GM18519 (cell line): Measurements from ENCODE around the gene PPM1J.
"Not testable (repeated sequence)": the region's sequence is repeated elsewhere in the genome, so short reads cannot be mapped to it uniquely, and the experiment has no call there.

Source experiments
- ATAC-seq: cut with Tn5 transposase; IDR thresholded peaks from one replicate; pipeline ENCODE4 v1.9.1; 2021; ENCODE audit warnings: mild to moderate bottlenecking, moderate library complexity; ENCODE audit not compliant: unreplicated experiment, low FRiP score

PPM1J gene

DNA sequence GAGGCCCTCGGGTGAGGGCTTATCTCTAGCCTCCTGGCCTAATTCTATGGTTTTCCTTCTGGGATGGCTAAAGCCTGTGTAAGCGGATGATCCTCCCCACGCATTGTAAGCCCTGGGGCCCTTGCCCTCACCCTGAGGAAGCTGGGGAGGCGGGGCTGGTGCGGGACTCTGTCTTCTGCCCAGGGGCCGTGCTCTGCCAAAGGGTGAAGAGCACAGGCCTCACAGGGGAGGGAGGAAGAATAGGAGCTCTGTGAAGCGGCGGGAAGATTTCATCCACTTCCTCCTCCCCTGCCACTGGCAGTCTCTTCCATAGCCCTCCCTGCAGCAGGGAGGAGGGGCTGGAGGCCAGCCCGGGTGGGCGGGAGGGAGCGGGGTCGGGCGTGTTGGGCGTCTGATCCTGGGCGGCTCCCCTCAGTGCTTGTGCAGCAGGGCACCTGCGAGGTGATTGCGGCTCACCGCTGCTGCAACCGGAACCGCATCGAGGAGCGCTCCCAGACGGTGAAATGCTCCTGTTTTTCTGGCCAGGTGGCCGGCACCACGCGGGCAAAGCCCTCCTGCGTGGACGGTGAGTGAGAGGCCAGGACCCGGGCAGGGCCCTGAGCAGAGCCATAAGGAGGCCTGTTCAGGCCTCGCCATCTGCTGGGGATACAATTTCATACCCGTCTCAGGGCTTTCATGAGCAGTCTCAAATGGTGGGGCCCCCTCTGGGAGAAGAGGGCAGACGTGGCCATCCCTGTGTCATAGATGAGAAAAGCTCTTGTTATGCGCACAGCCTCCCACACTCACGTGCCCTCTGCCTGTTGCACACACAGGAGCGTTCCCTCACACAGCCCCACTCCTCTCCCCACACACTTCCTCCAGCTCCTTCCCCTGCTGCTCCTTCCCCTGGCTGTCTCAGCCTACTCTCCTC is 7.7 kb upstream of the PPM1J start:
- ATAC-seq = no peak

DNA sequence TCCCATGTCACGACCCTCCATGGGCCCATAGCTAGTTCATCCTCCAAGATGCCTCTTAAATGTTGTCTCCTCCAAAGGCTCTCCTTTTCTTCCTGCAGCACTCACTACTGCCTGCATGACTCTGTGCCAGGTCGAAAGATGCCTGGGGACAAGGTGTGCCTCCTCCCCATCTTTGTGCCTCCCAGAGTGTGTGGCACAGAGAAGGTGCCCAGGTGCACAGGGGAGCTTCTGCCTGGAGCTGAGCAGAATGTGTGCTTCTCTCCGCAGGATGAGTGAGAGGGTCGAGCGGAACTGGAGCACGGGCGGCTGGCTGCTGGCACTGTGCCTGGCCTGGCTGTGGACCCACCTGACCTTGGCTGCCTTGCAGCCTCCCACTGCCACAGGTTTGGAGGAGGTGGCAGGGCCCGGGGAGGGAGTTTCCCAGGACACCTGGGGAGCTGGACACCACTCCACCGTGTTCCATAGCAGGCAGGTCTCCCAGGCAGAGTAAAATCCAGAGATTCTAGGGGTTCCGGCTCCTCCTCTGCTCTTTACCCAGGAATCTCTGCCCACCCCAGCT is 6.9 kb upstream of the PPM1J start:
- ATAC-seq = no peak

DNA sequence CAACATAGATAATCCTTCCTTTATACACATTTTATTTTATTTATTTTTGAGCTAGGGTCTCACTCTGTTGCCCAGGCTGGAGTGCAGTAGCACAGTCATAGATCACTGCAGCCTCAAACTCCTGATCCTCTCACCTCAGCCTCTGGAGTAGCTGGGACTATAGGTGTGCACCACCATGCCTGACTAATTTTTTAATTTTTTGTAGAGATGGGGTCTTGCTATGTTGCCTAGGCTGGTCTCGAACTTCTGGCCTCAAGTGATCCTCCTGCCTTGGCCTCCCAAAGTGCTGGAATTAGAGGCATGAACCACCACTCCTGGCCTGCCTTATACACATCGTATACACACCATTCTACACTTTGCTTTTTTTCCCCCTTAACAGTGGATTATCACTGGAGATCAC is 6.2 kb upstream of the PPM1J start:
- not testable (repeated sequence) for ATAC-seq

DNA sequence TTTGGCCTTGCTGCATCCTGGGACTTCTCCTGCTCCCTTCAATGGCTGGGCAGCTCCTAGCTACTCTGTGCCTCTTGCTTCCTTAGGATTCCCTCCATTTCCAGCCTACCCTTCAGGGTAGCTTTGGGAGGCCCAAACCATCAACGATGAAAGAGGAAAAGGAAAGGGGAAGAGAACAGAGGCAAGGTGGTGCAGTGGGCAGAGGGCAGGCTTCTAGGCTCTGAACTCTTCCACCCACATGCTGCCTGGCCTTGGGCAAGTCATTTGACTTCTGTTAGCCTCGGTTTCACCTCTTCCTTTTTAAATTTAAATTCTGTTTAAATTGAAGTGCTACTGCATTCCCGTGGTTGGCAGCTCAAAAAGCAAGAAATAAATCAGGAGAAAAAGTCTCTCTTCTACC is 5.7 kb upstream of the PPM1J start:
- no peak for ATAC-seq

DNA sequence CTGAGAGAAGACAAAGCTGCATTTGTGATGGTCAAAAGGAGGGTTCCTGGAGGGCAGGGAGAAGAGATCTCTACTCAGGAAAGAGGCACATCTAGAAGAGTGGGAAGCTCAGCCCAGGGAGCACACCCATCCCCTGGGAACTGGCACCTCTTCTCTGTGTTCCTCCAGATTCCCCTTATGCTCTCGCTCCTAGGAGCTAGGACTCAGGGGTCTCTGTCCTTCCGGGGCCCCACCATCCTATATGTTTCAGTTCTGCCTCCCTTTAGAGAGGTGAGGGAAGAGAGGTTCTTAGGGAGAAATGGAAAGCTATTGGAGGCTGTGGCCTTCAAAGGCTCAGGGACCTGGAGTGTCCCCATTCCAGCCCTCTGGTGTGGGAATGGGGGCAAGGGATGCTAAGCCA is 4.6 kb upstream of the PPM1J start:
- no peak for ATAC-seq

DNA sequence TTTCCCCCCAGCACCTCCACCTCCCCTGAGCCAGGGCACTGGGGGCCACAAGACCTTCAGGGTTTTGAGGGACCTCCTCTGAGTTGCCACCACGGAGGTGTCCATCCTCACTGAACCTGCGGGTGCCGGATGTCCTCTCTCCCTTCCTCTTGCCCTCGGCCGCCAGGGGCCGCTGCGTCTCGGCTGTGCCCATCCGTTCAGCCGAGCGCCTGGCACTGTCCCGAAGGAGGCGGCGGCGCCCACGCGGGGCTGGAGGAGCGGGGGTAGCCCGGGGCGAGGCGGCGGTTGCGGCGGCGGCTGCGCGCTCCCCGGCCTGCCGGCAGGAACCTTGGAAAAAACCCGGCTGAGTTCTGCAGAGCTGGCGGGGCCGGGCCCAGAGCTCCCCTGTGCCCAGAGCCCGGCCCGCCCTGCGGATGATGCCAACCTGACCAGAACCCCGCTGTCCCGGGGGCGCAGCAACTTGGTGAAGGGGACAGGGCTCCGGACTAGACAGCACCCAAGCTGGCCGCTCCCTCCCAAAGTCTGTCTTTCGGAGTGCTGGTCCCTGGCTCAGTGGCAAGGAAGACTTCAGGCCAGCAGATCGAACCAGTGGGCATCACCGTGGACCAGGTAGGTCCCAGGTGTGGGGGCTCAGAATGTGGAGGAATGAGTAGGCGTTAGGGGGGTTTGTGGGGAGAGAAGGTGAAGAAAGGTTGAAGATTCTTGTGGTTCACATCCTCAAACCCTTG is 3.7 kb upstream of the PPM1J start:
- no peak for ATAC-seq

DNA sequence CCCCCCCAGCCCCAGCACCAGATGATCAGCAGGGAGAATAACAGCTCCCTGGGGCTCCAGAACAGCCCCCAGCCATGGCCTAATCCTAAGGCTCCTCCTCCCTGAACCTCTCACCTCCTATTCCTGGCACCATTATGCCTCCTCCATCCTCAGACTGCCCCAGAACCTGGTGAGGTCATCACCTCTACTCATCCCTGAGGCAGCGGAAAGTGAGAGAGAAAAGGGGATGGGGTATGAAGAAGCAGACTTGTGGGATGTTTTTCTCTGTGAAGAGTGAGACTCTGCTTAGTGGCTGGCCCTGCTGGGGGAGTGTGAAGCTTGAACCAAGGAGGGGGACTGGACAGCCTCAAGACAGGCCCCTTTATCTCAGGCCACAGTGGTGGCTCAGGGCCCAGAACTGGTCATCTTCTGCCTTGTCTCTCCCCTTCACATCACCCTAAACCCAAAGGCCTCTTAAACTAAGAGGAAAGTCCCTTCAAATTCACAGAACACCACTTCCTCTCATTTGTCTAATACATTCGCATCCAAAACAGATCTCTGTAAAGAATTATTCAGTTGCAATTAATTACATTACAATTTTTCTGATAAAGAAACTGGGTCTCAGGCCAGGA is 2.2 kb upstream of the PPM1J start:
- no peak for ATAC-seq

DNA sequence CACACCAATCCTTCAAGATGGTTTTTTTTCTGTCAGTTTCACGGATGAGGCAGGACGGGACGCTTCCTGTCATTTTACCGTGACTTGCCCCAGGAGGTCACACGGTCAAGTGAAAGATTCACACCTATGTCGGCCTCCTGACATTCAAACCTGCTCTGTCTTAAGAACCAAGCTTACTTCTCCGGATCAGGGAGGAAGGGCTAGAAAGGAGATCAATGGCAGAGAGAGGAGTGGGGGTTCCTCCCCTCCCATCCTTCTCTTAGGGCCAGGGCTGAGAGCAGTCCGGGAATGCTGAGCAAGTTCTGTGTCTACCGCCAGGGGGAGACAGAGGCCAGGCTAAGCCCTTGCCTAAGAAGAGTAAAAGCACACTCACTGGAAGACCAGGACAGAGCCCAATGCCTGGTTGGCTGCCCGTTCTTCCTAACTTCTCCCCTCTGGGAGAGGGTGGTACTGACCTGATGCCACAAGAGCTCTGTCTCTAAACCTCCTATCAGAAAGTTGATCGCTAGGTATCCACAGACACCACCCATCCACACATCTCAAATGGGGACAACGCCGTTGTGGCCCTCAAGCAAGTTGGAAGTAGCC is 1.1 kb upstream of the PPM1J start:
- no peak for ATAC-seq

DNA sequence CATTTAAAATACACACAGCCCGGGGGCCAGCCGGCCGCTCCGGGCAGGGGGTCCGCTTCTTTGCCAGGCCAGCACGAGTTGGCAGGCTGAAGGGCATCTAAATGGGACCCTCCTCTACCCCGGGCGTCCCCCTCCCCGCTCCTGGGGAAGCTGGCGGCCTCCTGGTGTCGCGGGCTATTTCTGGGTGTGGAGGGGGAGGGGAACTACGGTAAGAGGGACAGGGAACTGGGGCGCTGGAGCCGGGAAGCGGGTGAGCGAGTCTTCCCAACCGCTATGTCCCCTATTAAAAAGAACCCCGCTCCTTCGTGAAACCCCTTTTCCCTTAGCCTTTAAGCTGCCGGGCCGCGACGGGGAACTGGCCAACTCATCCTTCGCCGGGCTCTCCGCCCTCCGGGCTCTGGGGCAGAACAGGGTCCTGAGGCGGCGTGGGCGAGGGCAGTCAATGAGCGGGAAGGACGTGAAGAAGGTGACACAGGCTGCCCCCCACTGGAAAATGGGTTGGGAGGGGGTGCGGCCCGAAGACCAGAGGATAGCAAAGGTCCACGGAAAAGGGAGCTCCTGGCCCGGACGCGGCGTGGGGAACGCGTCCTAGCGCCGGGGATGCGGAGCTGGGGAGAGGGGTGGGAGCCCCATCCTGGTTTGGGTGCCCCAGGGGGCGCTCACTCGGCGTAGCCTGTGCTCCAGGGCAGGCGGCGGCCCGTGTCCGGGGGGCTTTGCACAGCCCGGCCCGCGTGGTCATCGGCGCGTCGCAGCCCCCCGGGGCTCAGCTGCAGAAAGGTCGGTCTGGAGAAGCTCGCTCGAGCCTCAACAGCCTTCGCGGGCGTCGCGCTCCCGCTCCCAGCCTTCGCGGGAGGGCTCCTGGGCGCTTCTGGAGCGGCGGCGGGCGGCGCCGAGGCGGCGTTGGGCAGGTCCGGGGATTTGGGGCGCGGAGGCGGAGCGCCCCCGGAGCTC is 544 bp downstream of the PPM1J start:
- no peak for ATAC-seq

DNA sequence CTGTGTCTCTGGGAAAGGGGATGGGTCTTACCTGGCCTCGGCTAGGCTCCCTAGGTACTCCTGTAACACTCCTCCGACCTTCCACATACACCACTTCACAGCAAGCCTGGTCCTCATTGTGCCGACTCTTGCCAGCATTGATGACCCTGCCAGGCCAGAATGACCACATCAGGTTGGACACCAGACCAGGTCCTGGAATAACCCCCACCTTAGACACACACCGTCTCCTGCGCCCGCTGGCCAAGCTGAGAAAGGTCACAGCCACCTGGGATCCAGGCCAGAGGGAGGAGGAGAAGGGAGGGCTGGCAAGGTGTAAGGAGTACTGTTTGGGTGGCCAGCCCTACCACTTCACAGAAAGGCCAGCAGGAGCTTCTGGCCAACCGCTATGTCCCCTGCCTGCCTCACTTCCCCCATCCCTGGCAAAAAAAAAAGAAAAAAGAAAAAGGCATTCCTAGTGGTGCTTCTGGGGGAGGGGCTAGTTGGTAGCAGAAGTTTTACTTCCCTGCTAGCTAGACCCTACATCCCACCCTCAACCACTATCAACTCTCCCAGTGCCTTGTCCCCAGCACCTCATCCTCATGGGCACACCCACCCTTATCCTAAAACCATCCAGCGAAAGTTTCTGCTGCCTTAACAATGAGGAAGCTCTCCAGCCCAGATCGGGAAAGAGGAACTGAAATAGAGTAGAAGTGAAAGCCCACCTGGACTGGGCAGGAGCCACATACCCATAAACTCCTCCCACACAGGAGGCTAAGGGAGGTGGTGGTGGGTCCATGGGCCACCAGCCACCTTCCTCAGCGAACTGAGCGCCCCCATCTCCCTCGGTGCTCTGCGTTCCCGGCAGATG is 1.4 kb downstream of the PPM1J start:
- ATAC-seq = no peak

DNA sequence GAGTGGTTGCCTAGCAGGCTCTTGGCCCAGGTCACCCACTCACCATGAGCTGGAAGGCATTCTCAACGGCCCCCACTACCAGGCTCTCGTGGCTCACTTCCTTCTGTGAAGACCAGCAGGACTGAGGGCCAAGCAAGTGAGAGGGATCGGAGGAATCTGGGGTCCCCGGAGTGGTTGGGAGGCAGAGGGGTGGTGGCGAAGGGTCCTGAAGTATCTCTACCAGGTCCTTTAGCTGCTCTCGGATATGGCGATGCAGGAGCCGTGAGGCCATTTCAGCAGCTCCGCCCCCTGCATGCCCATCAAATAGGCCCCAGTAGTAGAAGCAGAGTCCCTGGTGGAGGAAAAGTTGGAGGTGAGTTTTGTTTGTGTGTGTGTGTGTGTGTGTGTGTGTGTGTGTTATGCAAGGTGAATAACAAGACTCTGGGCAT is 2.4 kb downstream of the PPM1J start:
- no peak for ATAC-seq

DNA sequence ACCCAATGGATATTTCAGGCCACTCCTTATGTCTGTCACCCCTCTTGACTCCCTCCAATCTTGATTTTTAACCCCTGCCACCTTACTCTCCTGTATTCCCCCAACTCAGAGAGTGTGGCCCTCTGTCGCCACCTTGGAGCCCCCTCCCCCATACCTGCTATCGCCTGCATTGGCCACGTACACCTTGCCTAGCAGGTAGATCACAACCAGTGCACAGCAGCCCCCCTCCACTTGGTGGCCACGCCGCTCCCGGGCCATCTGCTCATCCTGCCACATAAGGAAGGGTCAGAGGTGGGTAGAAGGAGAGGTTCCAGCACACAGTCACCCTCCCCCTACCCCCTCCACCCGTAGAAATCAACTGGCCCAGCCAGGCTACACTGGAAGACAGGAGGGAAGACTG is 2.9 kb downstream of the PPM1J start:
- no peak for ATAC-seq

DNA sequence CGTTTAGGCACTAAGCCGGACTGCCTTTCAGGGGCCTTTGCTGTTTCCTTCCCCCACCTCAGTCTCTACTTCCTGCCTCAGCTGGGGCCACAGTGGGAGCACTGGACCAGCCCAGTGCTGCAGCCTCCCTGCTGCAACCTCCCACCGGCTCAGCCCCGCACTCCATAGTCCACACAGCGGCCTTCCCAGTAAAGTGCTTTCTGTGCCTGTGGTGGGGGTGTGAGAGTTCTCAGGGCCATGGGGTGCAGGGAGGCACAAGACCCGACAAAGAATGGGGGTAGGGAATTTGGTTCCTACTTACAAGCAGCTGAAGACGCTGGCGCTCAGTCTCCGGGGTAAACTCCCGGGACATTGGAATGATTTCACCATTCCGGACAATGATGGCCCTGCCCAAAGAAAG is 3.5 kb downstream of the PPM1J start:
- no peak for ATAC-seq

DNA sequence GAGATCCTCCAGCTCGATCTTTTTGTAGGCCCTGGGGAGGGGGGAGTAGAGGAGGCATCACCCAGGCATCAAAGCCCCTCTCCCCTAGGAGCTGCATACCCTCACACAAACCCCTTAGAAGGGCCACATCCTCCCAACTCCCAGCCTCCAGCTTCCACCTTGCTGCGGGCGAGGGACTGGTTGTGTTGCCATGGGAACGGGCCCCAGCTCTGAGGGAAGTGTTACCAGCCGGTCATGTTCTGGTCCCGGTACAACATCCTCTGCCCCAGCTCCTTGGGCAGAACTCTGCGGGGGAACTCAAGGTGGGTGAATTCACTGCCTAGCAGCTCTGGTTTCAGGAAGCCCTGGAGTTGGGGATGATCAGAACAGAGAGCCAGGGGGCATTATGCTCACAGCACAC is 4.1 kb downstream of the PPM1J start:
- ATAC-seq = no peak

DNA sequence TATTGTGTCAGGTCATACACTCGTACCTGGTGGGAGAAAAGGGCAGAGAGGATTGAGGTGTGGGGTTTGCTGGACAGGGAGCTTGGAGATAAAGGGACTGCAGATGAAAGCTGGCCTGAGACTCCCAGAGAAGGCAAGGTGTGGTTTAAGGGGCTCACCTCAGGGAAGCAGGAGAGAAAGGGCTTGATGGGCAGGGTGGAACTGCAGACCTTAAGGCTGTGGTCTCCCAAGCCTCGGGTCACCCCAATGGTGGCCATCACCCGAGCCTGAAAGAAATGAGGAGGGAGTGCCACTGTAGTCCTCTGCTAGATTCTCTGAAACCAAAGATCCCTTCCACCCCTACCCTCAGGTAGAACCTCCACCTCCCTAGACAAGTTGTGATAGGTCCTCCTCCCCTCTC is 4.5 kb downstream of the PPM1J start:
- no peak for ATAC-seq

DNA sequence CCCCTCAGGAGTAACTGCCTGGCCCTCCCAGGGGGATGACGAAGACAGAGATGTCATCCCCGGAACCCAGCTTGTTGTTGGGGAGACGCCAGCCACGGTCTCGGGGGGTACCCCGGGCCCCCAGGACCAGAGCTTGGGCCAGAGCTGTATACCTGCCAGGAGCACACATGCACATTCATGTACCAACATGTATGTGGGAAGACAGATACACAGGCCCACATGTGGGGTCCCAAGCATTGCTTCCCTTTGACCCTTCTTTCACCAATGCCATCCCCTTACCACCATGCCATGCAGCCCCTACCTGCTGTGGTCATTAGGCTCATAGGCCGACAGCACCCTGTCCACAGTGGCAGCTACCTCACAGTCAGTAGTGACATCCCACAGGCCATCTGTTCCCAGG is 5.0 kb downstream of the PPM1J start:
- no peak for ATAC-seq

DNA sequence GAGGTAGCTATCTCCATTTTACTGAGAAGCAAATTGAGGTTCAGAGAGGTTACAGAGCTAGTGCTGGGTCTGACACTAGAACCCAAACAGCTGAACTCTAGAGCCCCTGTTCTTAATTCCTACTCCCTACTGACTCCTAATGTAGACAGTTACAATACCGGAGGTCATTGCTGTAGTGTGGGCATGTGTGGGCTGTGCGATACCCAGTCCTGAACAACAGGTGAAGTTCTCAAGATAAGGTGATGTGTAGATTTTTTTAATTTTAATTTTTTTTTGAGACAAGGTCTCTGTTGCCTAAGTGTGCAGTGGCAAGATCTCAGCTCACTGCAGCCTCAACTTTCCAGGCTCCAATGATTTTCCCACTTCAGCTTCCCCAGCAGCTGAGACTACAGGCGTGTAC is 6.6 kb downstream of the PPM1J start:
- no peak for ATAC-seq

DNA sequence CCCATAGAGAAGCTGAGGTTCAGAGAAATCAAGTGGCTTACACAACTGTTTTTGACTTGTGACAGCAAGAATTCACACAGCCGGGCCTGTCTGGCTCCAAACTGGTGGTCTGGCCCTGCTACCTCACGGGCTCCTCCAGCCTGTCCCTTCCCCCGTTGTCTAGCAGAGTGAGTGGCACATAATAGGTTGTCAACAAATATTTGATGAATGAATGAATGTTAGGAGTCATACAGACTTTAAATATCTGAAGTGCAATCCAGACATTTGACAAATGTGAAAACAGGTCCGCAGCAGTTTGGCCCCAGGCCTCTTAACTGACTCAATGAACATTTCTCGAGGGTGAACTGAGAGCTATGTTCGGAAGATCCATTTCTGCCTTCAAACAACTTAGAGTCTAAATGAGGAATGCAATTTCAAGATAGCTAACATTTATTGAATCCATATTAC is 7.1 kb downstream of the PPM1J start:
- ATAC-seq = no peak
